IPS-NIHi7 (cell line): ENCODE data around the gene PIGK.
A peak's percentile ranks its signal among the peaks of the same experiment; 100 is the strongest.

Experiments
- DNase-seq: peaks from one replicate; pipeline ENCODE4 v3.0.0; 2012; ENCODE audit warnings: mixed read lengths; ENCODE audit errors: extremely low spot score

PIGK gene

GRCh38 chr1:77096496-77097255, 122.6 kb downstream of the PIGK start:
- no peak for DNase-seq

GRCh38 chr1:77095236-77095635, 124.0 kb downstream of the PIGK start:
- DNase-seq: no peak

- DNase-seq: no peak
Measured at GRCh38 chr1:77089756-77090155, 129.5 kb downstream of the PIGK start.

GRCh38 chr1:77085109-77085508, 134.1 kb downstream of the PIGK start:
- no peak for DNase-seq

- DNase-seq: no peak
Measured at GRCh38 chr1:77084457-77084856, 134.8 kb downstream of the PIGK start.

GRCh38 chr1:77081834-77082233, 137.4 kb downstream of the PIGK start:
- DNase-seq: no peak

GRCh38 chr1:77076759-77077158, 142.5 kb downstream of the PIGK start:
- DNase-seq: no peak

- DNase-seq: peak; percentile 30
Measured at GRCh38 chr1:77068013-77068412, 151.2 kb downstream of the PIGK start.

- DNase-seq: no peak
Measured at GRCh38 chr1:77065693-77066342, 153.4 kb downstream of the PIGK start.

GRCh38 chr1:77064246-77064645, 155.0 kb downstream of the PIGK start:
- DNase-seq: no peak

- peak; percentile 36 for DNase-seq
Measured at GRCh38 chr1:77063118-77063517, 156.1 kb downstream of the PIGK start.

- no peak for DNase-seq
Measured at GRCh38 chr1:77061162-77061561, 158.1 kb downstream of the PIGK start.

- peak; percentile 68 for DNase-seq
Measured at GRCh38 chr1:77060000-77060399, 159.2 kb downstream of the PIGK start.

- no peak for DNase-seq
Measured at GRCh38 chr1:77057994-77058585, 161.1 kb downstream of the PIGK start.

- no peak for DNase-seq
Measured at GRCh38 chr1:77056525-77056924, 162.7 kb downstream of the PIGK start.

GRCh38 chr1:77051425-77051824, 167.8 kb downstream of the PIGK start:
- no peak for DNase-seq

GRCh38 chr1:77048615-77049005, 170.6 kb downstream of the PIGK start:
- no peak for DNase-seq

GRCh38 chr1:77047978-77048614, 171.1 kb downstream of the PIGK start:
- DNase-seq: no peak

- no peak for DNase-seq
Measured at GRCh38 chr1:77047575-77047974, 171.7 kb downstream of the PIGK start.

GRCh38 chr1:77044133-77044849, 174.9 kb downstream of the PIGK start:
- DNase-seq: no peak

- no peak for DNase-seq
Measured at GRCh38 chr1:77040826-77041225, 178.4 kb downstream of the PIGK start.

- DNase-seq: no peak
Measured at GRCh38 chr1:77039739-77040138, 179.5 kb downstream of the PIGK start.
